ENCODE results near the gene UBE2D1.

UBE2D1 gene

DNA sequence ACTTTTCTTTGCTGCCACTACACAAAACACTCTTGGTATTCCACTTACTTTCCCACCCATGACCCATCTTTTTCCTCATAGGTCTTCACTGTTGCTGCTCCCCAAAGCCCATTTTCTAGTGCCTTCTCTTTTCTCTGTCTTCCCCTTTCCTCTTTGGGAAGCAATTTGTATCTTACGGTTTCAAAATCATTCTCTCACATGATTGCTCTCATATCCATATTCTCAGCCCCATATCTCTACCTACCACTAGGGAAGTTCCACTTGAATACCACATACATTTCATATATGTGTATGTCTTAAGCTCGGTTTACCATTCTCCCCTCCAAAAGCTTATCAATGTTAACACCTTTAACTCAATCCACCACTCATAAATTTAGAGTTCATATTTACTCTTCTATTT is 3.2 kb upstream of the UBE2D1 start:
- peaks cover 16% of the 10 kb centered on the region for H3K4me1 ChIP-seq (ENCODE audit: control insufficient read depth, low read length)
- H3K4me3 ChIP-seq (ENCODE audit: low read length): no peak overlapping the region
- no peak for TF ChIP-seq EZH2phosphoT487 (IDR thresholded peaks at IDR 0.05; ENCODE audit: borderline replicate concordance, low read length)
- TF ChIP-seq, protein P1, sequence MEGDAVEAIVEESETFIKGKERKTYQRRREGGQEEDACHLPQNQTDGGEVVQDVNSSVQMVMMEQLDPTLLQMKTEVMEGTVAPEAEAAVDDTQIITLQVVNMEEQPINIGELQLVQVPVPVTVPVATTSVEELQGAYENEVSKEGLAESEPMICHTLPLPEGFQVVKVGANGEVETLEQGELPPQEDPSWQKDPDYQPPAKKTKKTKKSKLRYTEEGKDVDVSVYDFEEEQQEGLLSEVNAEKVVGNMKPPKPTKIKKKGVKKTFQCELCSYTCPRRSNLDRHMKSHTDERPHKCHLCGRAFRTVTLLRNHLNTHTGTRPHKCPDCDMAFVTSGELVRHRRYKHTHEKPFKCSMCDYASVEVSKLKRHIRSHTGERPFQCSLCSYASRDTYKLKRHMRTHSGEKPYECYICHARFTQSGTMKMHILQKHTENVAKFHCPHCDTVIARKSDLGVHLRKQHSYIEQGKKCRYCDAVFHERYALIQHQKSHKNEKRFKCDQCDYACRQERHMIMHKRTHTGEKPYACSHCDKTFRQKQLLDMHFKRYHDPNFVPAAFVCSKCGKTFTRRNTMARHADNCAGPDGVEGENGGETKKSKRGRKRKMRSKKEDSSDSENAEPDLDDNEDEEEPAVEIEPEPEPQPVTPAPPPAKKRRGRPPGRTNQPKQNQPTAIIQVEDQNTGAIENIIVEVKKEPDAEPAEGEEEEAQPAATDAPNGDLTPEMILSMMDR (IDR thresholded peaks at IDR 0.05; ENCODE audit: low read depth, low read length, poor library complexity, severe bottlenecking): no peak

DNA sequence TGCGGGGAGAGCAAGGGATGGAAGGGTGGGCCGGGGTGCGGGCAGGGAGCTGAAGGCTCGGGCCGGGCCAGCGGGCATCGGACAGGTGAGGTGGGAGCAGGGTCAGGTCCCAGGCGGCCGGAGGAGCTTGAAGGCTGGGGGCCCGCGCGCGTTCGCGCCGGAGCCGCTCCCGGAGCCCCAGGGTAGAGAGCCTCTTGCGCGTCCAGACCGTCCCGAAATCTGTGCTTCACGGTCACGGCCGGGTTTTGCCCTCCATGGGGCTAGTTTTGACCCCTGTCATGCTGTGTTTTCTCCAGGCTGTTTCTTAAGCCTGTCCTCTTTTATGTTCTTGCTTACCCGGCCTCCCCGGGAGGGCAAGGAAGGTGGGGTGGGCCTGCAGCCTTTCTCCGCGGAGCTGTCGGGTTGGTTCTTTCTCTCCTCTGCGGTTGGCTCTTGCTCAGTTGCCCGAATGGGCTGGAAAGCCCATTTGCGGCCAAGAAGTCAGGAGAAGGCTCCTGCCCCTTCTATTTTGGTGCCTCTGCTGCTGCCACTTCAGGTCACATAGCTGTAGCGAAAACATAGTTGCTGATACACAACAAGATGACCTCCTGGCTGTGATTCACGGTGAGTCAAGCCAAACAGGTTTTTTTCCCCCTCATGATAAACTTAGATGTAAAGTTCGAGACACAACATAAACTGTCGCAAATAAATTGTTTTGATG is 650 bp downstream of the UBE2D1 start:
- Histone ChIP-seq H4K20me1 (ENCODE audit: control insufficient read depth, insufficient read depth, low read depth, low read length) (peaks cover 7% of the 10 kb centered on the region; the same call in 1 of the 2 replicates), H3K4me2 (ENCODE audit: low read length) (peak overlapping the region; percentile 81), H3K9me3 (ENCODE audit: control insufficient read depth, insufficient read depth, low read length) (no peaks in the 10 kb centered on the region), H3F3A (ENCODE audit: control insufficient read depth, insufficient read depth) (no peaks in the 10 kb centered on the region), H3K4me3 (ENCODE audit: low read length) (peak overlapping the region; percentile 91), H3K27ac (ENCODE audit: low read depth, low read length) (no peak overlapping the region), H3K79me2 (ENCODE audit: control insufficient read depth, low read length) (peaks cover 48% of the 10 kb centered on the region), H3K27me3 (ENCODE audit: control insufficient read depth, low read length) (no peaks in the 10 kb centered on the region), H3K4me1 (ENCODE audit: control insufficient read depth, low read length) (peaks cover 19% of the 10 kb centered on the region), H3K9me2 (replicated peaks; ENCODE audit: control insufficient read depth, low read length) (no peaks in the 10 kb centered on the region), H3K36me3 (ENCODE audit: control insufficient read depth, low read length) (no peaks in the 10 kb centered on the region)
- no peak; the same call in 1 of the 2 replicates for TF ChIP-seq EZH2phosphoT487 (IDR thresholded peaks at IDR 0.05; ENCODE audit: borderline replicate concordance, low read length)
- TF ChIP-seq, protein P1 (IDR thresholded peaks at IDR 0.05; ENCODE audit: low read depth, low read length, poor library complexity, severe bottlenecking): no peak

More for the DNA sequence above, 3.2 kb upstream of the UBE2D1 start:
- H3F3A ChIP-seq (ENCODE audit: control insufficient read depth, insufficient read depth): no peaks in the 10 kb centered on the region
- H4K20me1 ChIP-seq (ENCODE audit: control insufficient read depth, insufficient read depth, low read depth, low read length): peaks cover 7% of the 10 kb centered on the region; the same call in 1 of the 2 replicates
- H3K4me2 ChIP-seq (ENCODE audit: low read length): no peak overlapping the region
- H3K27me3 ChIP-seq (ENCODE audit: control insufficient read depth, low read length): no peaks in the 10 kb centered on the region
- no peaks in the 10 kb centered on the region for H3K36me3 ChIP-seq (ENCODE audit: control insufficient read depth, low read length)
- H3K9me2 ChIP-seq (replicated peaks; ENCODE audit: control insufficient read depth, low read length): no peaks in the 10 kb centered on the region
- no peak overlapping the region for H3K27ac ChIP-seq (ENCODE audit: low read depth, low read length)
- peaks cover 17% of the 10 kb centered on the region for H3K79me2 ChIP-seq (ENCODE audit: control insufficient read depth, low read length)
- no peaks in the 10 kb centered on the region for H3K9me3 ChIP-seq (ENCODE audit: control insufficient read depth, insufficient read depth, low read length)

DNA sequence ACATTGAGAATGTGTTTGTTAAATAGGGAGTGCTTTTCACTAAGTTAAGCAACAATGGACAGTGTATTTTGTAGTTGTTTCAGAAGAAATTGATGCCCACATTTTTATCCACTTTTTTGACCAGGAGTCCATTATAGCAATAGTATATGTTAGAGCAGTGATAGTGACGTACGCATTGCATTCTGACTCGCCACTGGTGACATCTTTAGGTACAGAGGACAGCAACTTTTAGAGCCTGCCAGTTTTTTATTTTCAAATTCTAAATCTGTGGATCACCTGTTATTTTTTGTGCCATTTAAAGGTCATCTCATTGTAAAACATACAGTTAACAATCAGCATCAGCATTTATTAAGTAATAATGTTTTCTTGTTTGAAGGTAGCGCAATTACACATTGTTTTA is 1.4 kb downstream of the UBE2D1 start:
- H3K9me2 ChIP-seq (replicated peaks; ENCODE audit: control insufficient read depth, low read length): no peaks in the 10 kb centered on the region
- no peaks in the 10 kb centered on the region for H3K9me3 ChIP-seq (ENCODE audit: control insufficient read depth, insufficient read depth, low read length)
- H3K4me3 ChIP-seq (ENCODE audit: low read length): peak overlapping the region; percentile 91
- peaks cover 55% of the 10 kb centered on the region for H3K79me2 ChIP-seq (ENCODE audit: control insufficient read depth, low read length)
- H4K20me1 ChIP-seq (ENCODE audit: control insufficient read depth, insufficient read depth, low read depth, low read length): peaks cover 7% of the 10 kb centered on the region; the same call in 1 of the 2 replicates
- no peak overlapping the region for H3K27ac ChIP-seq (ENCODE audit: low read depth, low read length)
- H3K27me3 ChIP-seq (ENCODE audit: control insufficient read depth, low read length): no peaks in the 10 kb centered on the region
- H3K4me1 ChIP-seq (ENCODE audit: control insufficient read depth, low read length): peaks cover 20% of the 10 kb centered on the region
- H3K4me2 ChIP-seq (ENCODE audit: low read length): peak overlapping the region; percentile 81
- no peaks in the 10 kb centered on the region for H3F3A ChIP-seq (ENCODE audit: control insufficient read depth, insufficient read depth)
- TF ChIP-seq, protein P1 (IDR thresholded peaks at IDR 0.05; ENCODE audit: low read depth, low read length, poor library complexity, severe bottlenecking): no peak
- TF ChIP-seq EZH2phosphoT487 (IDR thresholded peaks at IDR 0.05; ENCODE audit: borderline replicate concordance, low read length): no peak
- no peaks in the 10 kb centered on the region for H3K36me3 ChIP-seq (ENCODE audit: control insufficient read depth, low read length)
